HT-29 (cell line): ENCODE measurements around the gene FSD1. TPM values are rescaled to one million over a fixed set of nuclear protein-coding genes. Genes with fewer than 3 reads are reported as not detected.

ENCODE experiments used
- DNase-seq: peaks from one replicate; pipeline ENCODE4 v3.0.0-alpha.2; 2015; ENCODE audit warnings: low spot score
- total RNA-seq: library from RNA; depleted of rRNA; stranded (reverse); fragments of >200 nt; shearing (Covaris generic); gene quantifications from 2 replicates; pipeline ENCODE4 v1.2.3, GENCODE V29; 2014

Gene FSD1
- total RNA-seq, 1 experiment from 2014 or later: 0.41 TPM

- peak; percentile 47 for DNase-seq
These were observed 58.6 kb downstream of the FSD1 start for GRCh38 chr19:4362831-4363545.

DNA sequence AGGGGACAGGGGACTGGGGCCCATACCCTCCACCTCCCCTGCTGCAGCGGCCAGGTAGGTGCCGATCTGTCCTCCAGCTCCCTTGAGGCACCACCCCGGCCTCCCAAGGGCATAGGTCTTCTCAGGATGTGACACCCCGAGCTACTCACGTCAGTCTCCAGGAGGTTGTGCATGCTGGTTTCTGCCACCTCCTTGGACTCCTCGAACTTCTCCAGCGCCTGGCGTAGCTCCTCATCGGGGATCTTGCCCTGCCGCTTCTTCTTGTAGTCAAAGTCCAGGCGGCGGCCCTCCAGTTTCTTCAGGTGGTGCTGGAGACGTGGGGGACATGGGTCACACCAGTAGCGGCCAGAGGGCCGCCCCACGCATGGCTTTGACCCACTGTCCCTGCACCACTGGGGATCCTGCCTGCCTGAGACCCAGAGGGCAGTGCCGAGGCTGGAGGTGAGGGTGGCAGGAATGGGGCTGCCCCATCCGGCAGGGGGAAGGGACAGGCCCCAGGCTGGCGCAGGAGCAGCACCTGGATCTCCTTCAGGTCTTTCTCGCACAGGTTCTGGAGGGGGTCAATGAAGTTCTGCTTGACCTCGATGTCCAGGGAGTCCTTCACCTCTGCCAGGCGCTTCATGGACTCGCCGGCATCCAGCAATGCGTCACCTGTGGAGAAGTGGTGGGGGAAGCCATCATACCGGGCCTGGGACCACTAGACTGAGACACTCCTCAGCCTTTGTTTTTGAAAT is 59.3 kb downstream of the FSD1 start:
- DNase-seq: no peak

- no peak for DNase-seq
These were observed 60.9 kb downstream of the FSD1 start for GRCh38 chr19:4365341-4365740.

DNA sequence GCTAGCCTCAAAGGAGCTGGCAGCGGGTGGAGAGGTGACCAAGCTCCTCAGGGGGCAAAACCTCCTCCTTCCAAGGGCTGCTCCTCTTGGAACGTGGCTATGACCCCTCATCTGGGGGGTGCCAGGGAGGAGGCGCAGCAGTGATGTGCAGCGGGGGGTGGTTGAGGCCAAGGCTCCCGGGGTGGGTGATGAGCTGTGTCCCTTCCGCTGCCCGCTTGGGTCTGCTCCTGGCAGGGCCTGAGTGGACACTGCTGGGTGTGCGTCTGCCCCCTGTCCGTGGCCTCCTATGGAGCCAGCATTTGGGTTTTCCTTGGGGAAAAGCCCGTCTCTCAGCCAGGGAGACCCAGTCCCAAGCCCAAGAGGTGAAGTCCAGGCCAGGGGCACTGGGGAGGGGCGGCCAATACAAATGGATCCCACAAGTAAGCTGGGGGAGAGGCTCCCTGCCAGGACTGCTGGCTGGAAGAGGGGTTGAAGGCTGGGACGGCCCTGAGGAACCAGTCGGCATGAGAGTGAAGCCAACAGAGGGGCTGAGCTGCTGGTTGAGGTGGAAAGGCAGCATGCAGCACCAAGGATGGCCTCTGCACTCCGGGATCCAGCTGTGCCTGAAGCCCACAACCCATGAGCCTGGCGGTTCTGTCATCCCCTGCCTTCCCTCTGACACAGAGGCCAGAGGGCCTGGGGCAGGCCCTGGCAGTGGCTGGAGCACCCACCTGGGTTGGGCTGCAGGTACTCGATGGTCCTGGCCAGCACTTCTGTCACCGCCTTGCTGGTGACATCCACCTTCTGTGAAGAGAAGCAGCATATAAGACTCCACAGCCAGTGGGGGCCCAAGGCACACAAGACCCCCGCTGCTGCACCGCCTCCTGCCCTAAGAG is 61.6 kb downstream of the FSD1 start:
- DNase-seq: no peak

GRCh38 chr19:4366666-4367335 is 62.4 kb downstream of the FSD1 start:
- no peak for DNase-seq

DNA sequence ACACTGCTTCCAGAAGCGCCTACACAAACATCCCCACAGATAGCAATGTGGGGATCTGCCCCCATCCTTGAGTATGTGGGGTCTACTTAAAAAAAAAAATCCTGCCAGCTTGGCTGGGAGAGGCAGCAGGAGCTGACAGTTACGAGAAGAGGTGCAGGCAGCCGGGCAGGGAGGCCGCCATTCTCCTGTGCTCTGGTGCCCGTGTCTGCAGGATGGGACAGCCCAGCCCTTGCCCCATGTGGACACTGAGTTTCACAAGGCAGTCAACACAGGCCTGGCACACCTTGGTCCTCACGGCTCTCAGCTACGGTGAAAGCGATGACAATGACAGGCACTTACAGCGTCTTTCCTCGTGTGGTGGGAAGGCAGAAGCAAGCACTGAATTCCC is 62.9 kb downstream of the FSD1 start:
- no peak for DNase-seq

DNA sequence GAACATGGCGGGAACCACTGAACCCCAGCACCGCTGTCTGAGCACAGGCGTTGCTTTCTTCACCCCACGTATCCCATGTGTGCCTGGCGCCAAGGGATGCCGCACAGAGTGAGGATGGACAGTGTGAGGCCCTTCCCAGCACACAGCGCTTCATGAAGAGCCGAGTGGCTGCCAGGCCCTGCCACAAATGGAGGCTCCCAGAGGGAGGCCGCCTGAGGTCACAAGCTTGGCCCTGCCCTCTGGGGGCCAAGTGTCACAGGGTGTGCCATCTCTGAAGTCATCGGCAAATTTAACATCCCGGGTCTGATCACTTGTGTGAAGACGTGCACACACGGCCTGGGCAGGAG is 63.4 kb downstream of the FSD1 start:
- no peak for DNase-seq

- DNase-seq: no peak
These were observed 63.9 kb downstream of the FSD1 start for GRCh38 chr19:4368128-4368820.

GRCh38 chr19:4369109-4369887 is 64.9 kb downstream of the FSD1 start:
- DNase-seq: peak; percentile 60

DNA sequence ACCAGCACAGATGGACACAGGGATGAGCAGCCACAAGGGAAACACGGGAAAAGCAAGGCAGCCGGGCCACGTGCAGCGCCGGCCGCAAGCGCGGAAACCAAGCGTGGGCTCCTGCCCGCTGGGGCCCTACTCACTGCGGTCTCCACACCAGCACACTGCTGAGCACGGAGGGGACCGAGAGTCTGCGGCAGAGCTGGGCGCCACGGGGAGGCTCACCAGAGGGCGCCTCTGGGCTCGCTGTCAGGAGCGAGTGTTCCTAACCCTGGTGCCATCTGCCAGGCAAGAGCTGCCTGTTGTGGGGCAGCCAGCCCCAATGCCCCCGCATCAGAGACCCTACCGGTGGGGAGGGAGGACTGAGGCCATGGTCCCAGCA is 65.5 kb downstream of the FSD1 start:
- DNase-seq: peak; percentile 29

DNA sequence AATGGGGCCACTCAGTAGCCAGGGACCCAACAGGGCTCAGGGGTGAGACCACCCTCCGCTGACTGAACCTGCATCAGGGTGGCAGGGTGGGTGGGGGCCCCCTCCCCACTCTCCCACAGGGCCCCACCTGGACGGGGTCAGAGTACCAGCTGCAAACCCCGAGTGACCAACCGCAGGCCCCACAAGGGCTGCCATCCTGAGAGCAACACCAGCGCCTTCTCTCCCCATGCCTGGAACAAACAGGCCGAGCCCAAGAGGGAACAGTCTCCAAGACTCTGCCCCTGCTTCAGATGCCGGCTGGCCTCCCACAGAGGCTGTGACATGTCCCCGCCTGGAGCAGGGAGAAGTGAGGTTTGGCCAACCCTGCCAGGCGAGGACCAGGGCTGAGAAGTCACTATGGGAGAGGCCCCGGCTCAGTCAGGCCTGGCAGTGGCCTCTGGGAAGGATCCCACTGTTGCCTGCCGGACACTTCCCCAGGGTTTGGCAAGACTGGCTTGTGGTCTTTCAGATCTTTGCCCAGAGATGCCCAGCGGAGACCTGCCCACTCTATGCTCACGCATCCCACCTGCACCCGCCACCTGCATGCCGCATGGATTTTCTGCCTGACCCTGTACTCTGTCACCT is 66.1 kb downstream of the FSD1 start:
- DNase-seq: no peak

GRCh38 chr19:4371247-4372164 is 67.1 kb downstream of the FSD1 start:
- DNase-seq: no peak

DNA sequence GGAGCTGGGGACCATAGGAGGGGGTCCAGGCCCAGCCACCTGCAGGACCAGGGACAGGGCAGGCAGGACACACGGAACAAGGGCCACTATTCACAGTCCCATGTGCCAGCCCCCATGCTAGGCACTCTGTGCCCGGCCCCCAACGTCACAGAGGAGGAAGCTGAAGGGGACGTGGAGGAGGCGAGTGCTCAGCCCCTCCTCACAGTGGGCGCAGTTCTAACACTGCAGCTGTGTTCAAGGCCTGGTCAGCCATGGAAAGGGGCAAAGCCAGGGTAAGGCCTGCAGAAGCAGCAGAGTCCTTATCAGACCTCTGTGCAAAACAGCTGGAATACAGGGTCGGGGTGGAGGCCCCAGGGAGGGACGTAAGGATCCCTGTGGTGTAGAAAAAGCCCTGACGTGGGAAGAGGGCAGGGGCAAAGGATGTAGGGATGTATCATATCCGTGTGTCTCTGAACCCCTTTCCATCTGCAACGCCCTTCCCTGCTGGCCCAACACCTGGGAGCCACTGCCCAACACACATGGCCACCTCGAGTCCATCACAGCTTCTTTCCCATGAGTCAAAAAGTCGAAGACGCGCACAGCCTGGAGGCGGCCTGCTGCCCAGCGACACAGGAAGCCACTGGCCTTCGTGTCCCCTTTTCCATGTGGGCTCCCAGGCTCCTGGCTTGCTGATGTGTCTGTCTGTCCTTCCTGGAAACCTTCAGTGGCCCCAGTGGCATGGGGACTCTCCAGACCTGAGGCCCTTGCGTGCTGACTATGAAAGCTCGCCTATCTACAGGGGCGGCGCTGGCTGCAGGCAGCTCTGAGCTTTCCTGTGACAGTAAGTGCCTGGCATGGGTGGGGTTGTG is 68.0 kb downstream of the FSD1 start:
- no peak for DNase-seq

- no peak for DNase-seq
These were observed 68.6 kb downstream of the FSD1 start for GRCh38 chr19:4373013-4373367.
